H1 (cell line): Measurements from ENCODE around the gene CMTM2. TPM values are rescaled to one million over a fixed set of nuclear protein-coding genes. Genes with fewer than 3 reads are reported as not detected.

Source experiments
- CTCF ChIA-PET: fragments of 300-600 bp; sonication (Branson Sonifier 250); formaldehyde crosslinking; loops from one replicate; lab custom pipeline; 2021; ENCODE audit not compliant: partially characterized antibody; lab: Charles Lee
- POLR2A ChIA-PET: fragments of 300-600 bp; sonication (Branson Sonifier 250); formaldehyde crosslinking; loops from one replicate; lab custom pipeline; 2021; ENCODE audit warnings: inconsistent platforms; ENCODE audit not compliant: partially characterized antibody; lab: Charles Lee
- DNase-seq, 2 experiments: peaks; one replicate each; pipeline versions ENCODE4 v3.0.0 to v3.0.0-alpha.2; 2010 to 2022; ENCODE audit warnings: low spot score in 2 of 2, low read depth in 1 of 2, mixed read lengths in 1 of 2
- FAIRE-seq: peaks from 2 replicates; lab custom pipeline; 2011; peaks lifted over from hg19 to GRCh38; lab: Jason Lieb, UNC
- H2AFZ ChIP-seq: 2 replicates; pipeline ENCODE4 v1.8.1; 2012; ENCODE audit warnings: low read length, inconsistent platforms
- H2AK5ac ChIP-seq: 2 replicates; pipeline ENCODE4 v1.6.1; 2013; ENCODE audit warnings: low read depth, low read length
- H2BK120ac ChIP-seq: replicated peaks from 2 replicates; pipeline ENCODE3; 2013; ENCODE audit warnings: low read depth, low read length, inconsistent platforms
- H2BK12ac ChIP-seq: 2 replicates; pipeline ENCODE4 v1.6.1; 2013; ENCODE audit warnings: low read depth, low read length
- H2BK15ac ChIP-seq: 2 replicates; pipeline ENCODE4 v1.6.1; 2013; ENCODE audit warnings: low read length
- H2BK20ac ChIP-seq: 2 replicates; pipeline ENCODE4 v1.6.1; 2013; ENCODE audit warnings: low read length
- H2BK5ac ChIP-seq: 2 replicates; pipeline ENCODE4 v1.6.1; 2013; ENCODE audit warnings: low read depth, low read length
- H3K14ac ChIP-seq: 2 replicates; pipeline ENCODE4 v1.6.1; 2013; ENCODE audit warnings: inconsistent platforms; ENCODE audit not compliant: insufficient read length
- H3K18ac ChIP-seq: 2 replicates; pipeline ENCODE4 v1.6.1; 2013; ENCODE audit warnings: low read length; ENCODE audit errors: extremely low read depth
- H3K23ac ChIP-seq: 2 replicates; pipeline ENCODE4 v1.6.1; 2013; ENCODE audit warnings: inconsistent platforms; ENCODE audit not compliant: insufficient read length
- H3K23me2 ChIP-seq: 2 replicates; pipeline ENCODE4 v1.6.1; 2013; ENCODE audit warnings: low read depth, low read length
- H3K27ac ChIP-seq: 2 replicates; pipeline ENCODE4 v1.6.1; 2011; ENCODE audit warnings: low read depth, low read length, inconsistent platforms
- H3K27me3 ChIP-seq, 4 experiments: replicated peaks in 1 of 4; 1 replicate in 1 of 4; 2 replicates in 3 of 4; pipeline versions ENCODE4 v1.6.1 to v1.8.1; 2011 to 2013; ENCODE audit warnings: low read length in 3 of 4, mild to moderate bottlenecking in 3 of 4, inconsistent platforms in 2 of 4, mixed read lengths in 2 of 4, moderate library complexity in 1 of 4; ENCODE audit not compliant: control insufficient read depth in 3 of 4, insufficient read depth in 3 of 4; ENCODE audit errors: extremely low read depth in 1 of 4
- H3K36me3 ChIP-seq, 4 experiments: 2 replicates each; pipeline versions ENCODE4 v1.6.1 to v1.8.1; 2011 to 2013; ENCODE audit warnings: mild to moderate bottlenecking in 4 of 4, low read length in 3 of 4, moderate library complexity in 2 of 4, control low read depth in 1 of 4, inconsistent platforms in 1 of 4; ENCODE audit not compliant: insufficient read depth in 4 of 4, control insufficient read depth in 2 of 4
- H3K4ac ChIP-seq: replicated peaks from 2 replicates; pipeline ENCODE3; 2013; ENCODE audit warnings: low read length, low read depth, mixed read lengths, inconsistent platforms; ENCODE audit not compliant: insufficient read length
- H3K4me1 ChIP-seq, 4 experiments: replicated peaks in 1 of 4; 1 replicate in 1 of 4; 2 replicates in 3 of 4; pipeline versions ENCODE4 v1.6.1 to v1.8.1; 2011 to 2013; ENCODE audit warnings: low read length in 3 of 4, inconsistent platforms in 2 of 4, mixed read lengths in 1 of 4; ENCODE audit not compliant: insufficient read depth in 4 of 4, control insufficient read depth in 3 of 4
- H3K4me2 ChIP-seq, 2 experiments: 2 replicates each; pipeline versions ENCODE4 v1.6.1 to v1.8.1; 2011 to 2013; ENCODE audit warnings: low read depth in 2 of 2, low read length in 2 of 2, control low read depth in 1 of 2, inconsistent platforms in 1 of 2, mild to moderate bottlenecking in 1 of 2; ENCODE audit not compliant: insufficient read depth in 1 of 2
- H3K4me3 ChIP-seq, 4 experiments: fragments of 200-600, 300-600 bp in 1 of 4; sonication (generic), shearing (Covaris generic), sonication (Bioruptor Twin) in 1 of 4; 2 replicates each; pipeline versions ENCODE4 v1.5.1 to v1.8.1; 2011 to 2016; ENCODE audit warnings: low read length in 4 of 4, low read depth in 3 of 4, control low read depth in 2 of 4, inconsistent platforms in 2 of 4, mild to moderate bottlenecking in 2 of 4, mixed read lengths in 1 of 4, moderate library complexity in 1 of 4; ENCODE audit not compliant: insufficient read depth in 2 of 4; ENCODE audit errors: extremely low read depth in 1 of 4
- H3K56ac ChIP-seq: replicated peaks from 2 replicates; pipeline ENCODE3; 2013; ENCODE audit warnings: low read depth, mild to moderate bottlenecking, mixed read lengths, low read length, inconsistent platforms; ENCODE audit not compliant: insufficient read length
- H3K79me1 ChIP-seq: 2 replicates; pipeline ENCODE4 v1.6.1; 2013; ENCODE audit warnings: low read depth, low read length, control low read depth
- H3K79me2 ChIP-seq, 2 experiments: 2 replicates each; pipeline versions ENCODE4 v1.6.1 to v1.8.1; 2012 to 2013; ENCODE audit warnings: low read length in 2 of 2, mild to moderate bottlenecking in 2 of 2, inconsistent platforms in 1 of 2; ENCODE audit not compliant: insufficient read depth in 2 of 2, control insufficient read depth in 1 of 2
- H3K9ac ChIP-seq, 4 experiments: replicated peaks in 1 of 4; 1 replicate in 1 of 4; 2 replicates in 3 of 4; pipeline versions ENCODE4 v1.6.1 to v1.8.1; 2011 to 2013; ENCODE audit warnings: low read depth in 3 of 4, low read length in 3 of 4, control low read depth in 2 of 4, mild to moderate bottlenecking in 2 of 4, moderate library complexity in 2 of 4, inconsistent platforms in 1 of 4; ENCODE audit errors: extremely low read depth in 1 of 4
- H3K9me3 ChIP-seq, 2 experiments: 2 replicates each; pipeline versions ENCODE4 v1.6.1 to v1.8.1; 2012 to 2013; ENCODE audit warnings: mild to moderate bottlenecking in 2 of 2, moderate library complexity in 2 of 2, control low read depth in 1 of 2, inconsistent platforms in 1 of 2, low read depth in 1 of 2, low read length in 1 of 2, mixed read lengths in 1 of 2; ENCODE audit not compliant: insufficient read depth in 2 of 2
- H4K20me1 ChIP-seq, 2 experiments: replicated peaks in 1 of 2; 2 replicates each; pipeline versions ENCODE3 to v1.8.1; 2011 to 2013; ENCODE audit warnings: inconsistent platforms in 2 of 2, low read length in 2 of 2, mild to moderate bottlenecking in 1 of 2; ENCODE audit not compliant: insufficient read depth in 2 of 2, control insufficient read depth in 1 of 2
- H4K5ac ChIP-seq: 2 replicates; pipeline ENCODE4 v1.6.1; 2013; ENCODE audit warnings: low read length, low read depth, mixed read lengths, inconsistent platforms; ENCODE audit not compliant: insufficient read length
- H4K8ac ChIP-seq: 2 replicates; pipeline ENCODE4 v1.8.0; 2013; ENCODE audit warnings: mild to moderate bottlenecking, moderate library complexity, low read length, inconsistent platforms; ENCODE audit not compliant: insufficient read depth; ENCODE audit errors: extremely low read depth
- H4K91ac ChIP-seq: replicated peaks from 2 replicates; pipeline ENCODE3; 2013; ENCODE audit warnings: low read length, mixed read lengths, inconsistent platforms; ENCODE audit not compliant: insufficient read length
- BRCA1 ChIP-seq: IDR thresholded peaks from 2 replicates; pipeline ENCODE4 v1.6.1; 2012; ENCODE audit warnings: low read depth, low read length, improper control_type of control experiment
- JUND ChIP-seq: IDR thresholded peaks from 2 replicates; pipeline ENCODE4 v1.6.1; 2011; ENCODE audit warnings: mild to moderate bottlenecking, improper control_type of control experiment, low read length
- KDM1A ChIP-seq: fragments of 200-600, 300-600 bp; sonication (generic); IDR thresholded peaks from 2 replicates; pipeline ENCODE4 v1.7.1; 2016; ENCODE audit warnings: mild to moderate bottlenecking, low read length, borderline replicate concordance
- KDM5A ChIP-seq: fragments of 200-600 bp; IDR thresholded peaks from 2 replicates; pipeline ENCODE4 v1.7.1; 2012; ENCODE audit warnings: mild to moderate bottlenecking, low read length, inconsistent platforms, mixed read lengths
- SIRT6 ChIP-seq: IDR thresholded peaks from one replicate; pipeline ENCODE4 v1.7.1; 2012; ENCODE audit warnings: low read length, inconsistent platforms
- SP2 ChIP-seq: IDR thresholded peaks from 2 replicates; pipeline ENCODE4 v1.6.1; 2012; ENCODE audit warnings: mild to moderate bottlenecking, low read length, inconsistent platforms
- SRF ChIP-seq: IDR thresholded peaks from 2 replicates; pipeline ENCODE4 v1.6.1; 2011; ENCODE audit warnings: mild to moderate bottlenecking, low read depth, low read length, moderate library complexity
- TEAD4 ChIP-seq: IDR thresholded peaks from 2 replicates; pipeline ENCODE4 v1.6.1; 2012; ENCODE audit warnings: low read depth, low read length, inconsistent platforms, mixed read lengths
- WGBS, 2 experiments: shearing (Covaris generic) in 1 of 2; methylation state at CpG; one replicate each; pipeline versions ENCODE4 v1.1.6 to v1.1.7; 2013 to 2015; ENCODE audit warnings: low lambda C conversion rate in 2 of 2, mixed read lengths in 2 of 2, inconsistent platforms in 1 of 2, low coverage in 1 of 2, missing lambda C conversion rate in 1 of 2; ENCODE audit not compliant: insufficient replicate concordance in 2 of 2, insufficient coverage in 1 of 2, insufficient read length in 1 of 2; ENCODE audit errors: extremely low coverage in 1 of 2, missing lambda C conversion rate in 1 of 2; 5-methylcytosine and 5-hydroxymethylcytosine counted together
- polyA plus RNA-seq, 7 experiments: library from polyadenylated mRNA; depleted of rRNA in 3 of 7; stranded (reverse) in 5 of 7; unstranded in 2 of 7; fragments of >200 nt in 5 of 7; fragments of 200-250 nt in 2 of 7; gene quantifications; 1 replicate in 5 of 7; 2 replicates in 1 of 7; 4 replicates in 1 of 7; pipeline versions ENCODE4 v1.2.1 to v1.2.3, GENCODE V29; 2011 to 2013; ENCODE audit warnings: missing spikeins in 2 of 7, mixed read lengths in 2 of 7
- total RNA-seq: library from RNA; stranded (reverse); fragmentation: NEBNext Ultra II Directional; extraction: Animal tissue kit (Norgen Biotek cat#: 25700); gene quantifications from 2 replicates; pipeline ENCODE4 v1.2.1, GENCODE V29; 2021
- TF ChIP-seq, protein P1 (sequence below): IDR thresholded peaks from 2 replicates; pipeline ENCODE4 v1.6.1; 2012; ENCODE audit warnings: inconsistent platforms

Gene CMTM2
- total and polyA plus RNA-seq, 2 of the 8 experiments (the other 6 are each of a cell fraction or from before 2014, with no cell fraction given) = not detected

DNA sequence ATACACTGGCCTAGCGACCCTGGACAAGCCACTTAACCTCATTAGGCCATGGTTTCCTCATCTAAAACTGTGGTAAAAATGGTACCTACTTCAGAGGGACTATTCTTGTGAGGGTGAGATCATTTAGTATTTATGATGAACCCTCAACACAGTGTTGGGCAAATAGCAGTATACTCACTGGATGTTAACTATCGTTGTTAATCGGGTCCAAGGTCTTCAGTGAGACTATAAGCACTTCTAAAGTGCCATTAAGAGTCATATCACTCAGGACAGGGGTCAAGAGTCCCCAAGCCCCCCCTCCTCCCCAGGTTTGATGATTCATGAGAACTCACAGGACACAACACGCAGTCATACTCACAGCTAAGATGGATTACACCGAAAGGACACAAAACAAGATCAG lies 40.4 kb upstream of the CMTM2 start:
- no peak overlapping the region for H3K4ac ChIP-seq
- 94% methylated on average over 5 of the region's 5 CpGs; no CpG with 5 or more reads in 1 of the 2 experiments for WGBS, 2 experiments
- H3K18ac ChIP-seq = no peak overlapping the region
- no peak overlapping the region for H2AK5ac ChIP-seq
- no peaks in the 10 kb centered on the region for H3K36me3 ChIP-seq
- no peak overlapping the region for H3K14ac ChIP-seq
- DNase-seq = no peak
- H4K8ac ChIP-seq = no peak overlapping the region
- no peak overlapping the region for H3K4me2 ChIP-seq
- H3K9ac ChIP-seq = no peak overlapping the region
- no peaks in the 10 kb centered on the region for H3K79me2 ChIP-seq
- TF ChIP-seq JUND = no peak
- TF ChIP-seq SRF = no peak
- TF ChIP-seq TEAD4 = no peak
- no peak for TF ChIP-seq BRCA1
- TF ChIP-seq, protein P1, sequence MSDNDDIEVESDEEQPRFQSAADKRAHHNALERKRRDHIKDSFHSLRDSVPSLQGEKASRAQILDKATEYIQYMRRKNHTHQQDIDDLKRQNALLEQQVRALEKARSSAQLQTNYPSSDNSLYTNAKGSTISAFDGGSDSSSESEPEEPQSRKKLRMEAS = no peak
- TF ChIP-seq SP2 = no peak
- no peak for TF ChIP-seq SIRT6
- no peak for TF ChIP-seq KDM1A
- no peak for TF ChIP-seq KDM5A
- H3K4me3 ChIP-seq = no peak overlapping the region
- no peak overlapping the region for H2BK5ac ChIP-seq
- CTCF ChIA-PET = interaction anchor here (1.6 kb wide), 1 partner anchor 112 kb away, joined by 5 read pairs; no protein-coding TSS in a partner anchor
- H4K5ac ChIP-seq = no peak overlapping the region
- peaks cover 0 to 10% (median 4%) of the 10 kb centered on the region in 4 experiments; a peak in 4 of 7 replicates for H3K4me1 ChIP-seq
- POLR2A ChIA-PET = interaction anchor here (1.5 kb wide), 1 partner anchor 10 kb away, joined by 4 read pairs; no protein-coding TSS in a partner anchor
- no peak overlapping the region for H2BK120ac ChIP-seq
- H3K27me3 ChIP-seq = no peaks in the 10 kb centered on the region
- H2BK15ac ChIP-seq = no peak overlapping the region
- H3K79me1 ChIP-seq = no peaks in the 10 kb centered on the region
- H3K56ac ChIP-seq = no peak overlapping the region
- H2BK12ac ChIP-seq = no peak overlapping the region
- H4K20me1 ChIP-seq = no peaks in the 10 kb centered on the region
- H3K23me2 ChIP-seq = no peaks in the 10 kb centered on the region
- H3K23ac ChIP-seq = no peak overlapping the region
- H3K9me3 ChIP-seq = no peaks in the 10 kb centered on the region
- H4K91ac ChIP-seq = no peak overlapping the region
- H2BK20ac ChIP-seq = no peak overlapping the region
- H2AFZ ChIP-seq = no peak overlapping the region
- no peak overlapping the region for H3K27ac ChIP-seq
- FAIRE-seq = no peak
